Common myeloid progenitor, CD34-positive (primary cell): Measurements from ENCODE around the gene CHMP3.

ENCODE experiments used
- CTCF ChIA-PET: fragments of 350-600 bp; sonication (Branson Sonifier 250); formaldehyde crosslinking; loops from one replicate; lab custom pipeline; 2021; ENCODE audit warnings: antibody characterized with exemption; lab: Charles Lee
- POLR2A ChIA-PET: fragments of 350-600 bp; sonication (Branson Sonifier 250); formaldehyde crosslinking; loops from one replicate; lab custom pipeline; 2021; ENCODE audit warnings: antibody characterized with exemption; lab: Charles Lee
- DNase-seq, 3 donors: peaks; one replicate each; pipeline versions ENCODE4 v3.0.0 to v3.0.0-alpha.2; 2013
- H3K27ac ChIP-seq, 2 experiments: 1 replicate in 1 of 2; 2 replicates in 1 of 2; pipeline ENCODE4 v1.7.0; 2013; ENCODE audit warnings: inconsistent platforms in 2 of 2, low read length in 2 of 2, mild to moderate bottlenecking in 2 of 2, low read depth in 1 of 2, moderate library complexity in 1 of 2; ENCODE audit not compliant: severe bottlenecking in 2 of 2, insufficient read depth in 1 of 2, poor library complexity in 1 of 2
- H3K27me3 ChIP-seq, 5 experiments: replicated peaks in 2 of 5; 1 replicate in 3 of 5; 2 replicates in 2 of 5; pipeline versions ENCODE4 v1.6.1 to v1.7.0; 2013; ENCODE audit warnings: low read length in 4 of 5, mild to moderate bottlenecking in 2 of 5, moderate library complexity in 2 of 5, inconsistent platforms in 1 of 5; ENCODE audit not compliant: insufficient read depth in 5 of 5, control insufficient read depth in 4 of 5
- H3K36me3 ChIP-seq, 4 experiments: 1 replicate in 2 of 4; 2 replicates in 2 of 4; pipeline versions ENCODE4 v1.6.1 to v1.7.0; 2013; ENCODE audit warnings: low read length in 3 of 4, control low read depth in 1 of 4, mild to moderate bottlenecking in 1 of 4; ENCODE audit not compliant: control insufficient read depth in 4 of 4, insufficient read depth in 4 of 4
- H3K4me1 ChIP-seq, 4 experiments: 1 replicate in 3 of 4; 2 replicates in 1 of 4; pipeline versions ENCODE4 v1.6.1 to v1.7.1; 2013; ENCODE audit warnings: low read length in 3 of 4, mild to moderate bottlenecking in 3 of 4, control low read depth in 1 of 4, inconsistent platforms in 1 of 4, moderate library complexity in 1 of 4; ENCODE audit not compliant: control insufficient read depth in 4 of 4, insufficient read depth in 4 of 4; ENCODE audit errors: control extremely low read depth in 1 of 4
- H3K4me3 ChIP-seq, 7 experiments: 1 replicate in 4 of 7; 2 replicates in 3 of 7; pipeline versions ENCODE4 v1.5.1 to v1.7.0; 2013; ENCODE audit warnings: mild to moderate bottlenecking in 7 of 7, low read length in 6 of 7, moderate library complexity in 6 of 7, inconsistent platforms in 2 of 7, low read depth in 2 of 7, control low read depth in 1 of 7; ENCODE audit not compliant: insufficient read depth in 4 of 7, control insufficient read depth in 1 of 7; ENCODE audit errors: extremely low read depth in 1 of 7
- H3K9me3 ChIP-seq, 5 experiments: 1 replicate in 4 of 5; 2 replicates in 1 of 5; pipeline versions ENCODE4 v1.6.1 to v1.7.1; 2013; ENCODE audit warnings: low read length in 4 of 5, mild to moderate bottlenecking in 2 of 5, inconsistent platforms in 1 of 5, low read depth in 1 of 5, moderate library complexity in 1 of 5; ENCODE audit not compliant: control insufficient read depth in 4 of 5, insufficient read depth in 2 of 5; ENCODE audit errors: control extremely low read depth in 1 of 5
- WGBS: methylation state at CpG from one replicate; pipeline ENCODE4 v1.1.5; 2013; ENCODE audit not compliant: insufficient coverage; 5-methylcytosine and 5-hydroxymethylcytosine counted together

CHMP3 gene

GRCh38 chr2:86525421-86526340 is 37.6 kb downstream of the CHMP3 start:
- POLR2A ChIA-PET, result no interaction called here
- no peak overlapping the region for H3K4me3 ChIP-seq
- CTCF ChIA-PET, result interaction anchor here (1.6 kb wide), 1 partner anchor 90 kb away, joined by 3 read pairs; no protein-coding TSS in a partner anchor
- peaks cover 10 to 28% (median 15%) of the 10 kb centered on the region in 4 experiments for H3K36me3 ChIP-seq
- WGBS, result 100% methylated on average over 3 of the region's 11 CpGs
- H3K27me3 ChIP-seq, result no peaks in the 10 kb centered on the region
- no peak overlapping the region for H3K27ac ChIP-seq
- no peaks in the 10 kb centered on the region for H3K4me1 ChIP-seq
- peaks cover 0 to 5% (median 0%) of the 10 kb centered on the region in 5 experiments for H3K9me3 ChIP-seq
- no peak for DNase-seq

GRCh38 chr2:86523491-86523890 is 39.8 kb downstream of the CHMP3 start:
- H3K4me3 ChIP-seq, result no peak overlapping the region
- H3K9me3 ChIP-seq, result peaks cover 0 to 12% (median 5%) of the 10 kb centered on the region in 5 experiments
- WGBS, result no CpG with 5 or more reads among the region's 4 CpGs
- H3K4me1 ChIP-seq, result no peaks in the 10 kb centered on the region
- DNase-seq, result no peak
- no peaks in the 10 kb centered on the region for H3K27me3 ChIP-seq
- H3K36me3 ChIP-seq, result peaks cover 7 to 29% (median 13%) of the 10 kb centered on the region in 4 experiments
- H3K27ac ChIP-seq, result no peak overlapping the region
- ChIA-PET CTCF (no interaction called here), POLR2A (no interaction called here)

- Histone ChIP-seq H3K36me3 (peaks cover 5 to 27% (median 12%) of the 10 kb centered on the region in 4 experiments), H3K4me1 (no peaks in the 10 kb centered on the region), H3K4me3 (no peak overlapping the region), H3K27me3 (no peaks in the 10 kb centered on the region), H3K27ac (no peak overlapping the region), H3K9me3 (peaks cover 0 to 12% (median 5%) of the 10 kb centered on the region in 5 experiments)
- ChIA-PET POLR2A (no interaction called here), CTCF (no interaction called here)
- DNase-seq, result no peak
- WGBS, result 84% methylated on average over 2 of the region's 2 CpGs
Measured at GRCh38 chr2:86522711-86523110, 40.5 kb downstream of the CHMP3 start.

DNA sequence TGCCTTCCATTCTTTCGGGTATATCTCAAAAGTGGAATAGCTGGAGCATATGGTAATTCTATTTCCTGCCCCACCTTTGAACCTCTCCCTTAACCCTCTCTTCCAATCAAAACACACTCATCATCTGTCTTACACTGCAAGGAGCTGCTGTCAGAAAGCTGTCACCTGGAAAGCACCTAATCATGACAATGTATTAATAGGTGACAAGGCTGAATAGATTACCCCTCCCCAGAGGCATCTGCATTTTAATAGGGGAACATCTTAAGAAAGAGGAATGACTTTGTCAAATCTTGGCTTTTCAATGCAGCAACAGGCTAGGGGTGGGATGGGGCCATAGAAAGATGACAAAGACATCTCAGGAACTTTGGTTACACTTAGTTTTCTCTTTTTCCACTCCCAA is 41.3 kb downstream of the CHMP3 start:
- Histone ChIP-seq H3K27me3 (no peaks in the 10 kb centered on the region), H3K27ac (no peak overlapping the region), H3K36me3 (peaks cover 3 to 22% (median 10%) of the 10 kb centered on the region in 4 experiments), H3K4me1 (no peaks in the 10 kb centered on the region), H3K9me3 (peaks cover 0 to 12% (median 5%) of the 10 kb centered on the region in 5 experiments), H3K4me3 (no peak overlapping the region)
- DNase-seq, result no peak
- POLR2A ChIA-PET, result no interaction called here
- WGBS, result no CpG with 5 or more reads among the region's 1 CpG
- CTCF ChIA-PET, result no interaction called here

DNA sequence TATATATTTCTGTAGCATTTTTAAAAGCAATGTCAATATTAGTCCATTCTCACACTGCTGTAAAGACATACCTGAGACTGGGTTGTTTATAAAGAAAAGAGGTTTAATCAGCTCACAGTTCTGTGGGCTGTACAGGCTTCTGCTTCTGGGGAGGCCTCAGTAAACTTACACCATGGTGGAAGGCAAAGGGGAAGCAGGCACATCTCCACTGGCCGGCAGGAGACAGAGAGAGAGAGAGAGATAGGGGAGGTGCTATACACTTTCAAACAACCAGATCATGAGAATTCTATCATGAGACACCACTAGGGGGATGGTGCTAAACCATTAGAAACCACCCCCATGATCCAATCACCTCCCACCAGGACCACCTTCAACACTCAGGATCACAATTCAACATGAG is 43.1 kb downstream of the CHMP3 start:
- peak in 2 of 3 donors; percentile 24 to 26 for DNase-seq
- Histone ChIP-seq H3K36me3 (peaks cover 3 to 16% (median 8%) of the 10 kb centered on the region in 4 experiments), H3K4me3 (peak overlapping the region in 1 of 7 experiments; percentile 41), H3K27me3 (no peaks in the 10 kb centered on the region), H3K9me3 (peaks cover 0 to 12% (median 5%) of the 10 kb centered on the region in 5 experiments), H3K4me1 (no peaks in the 10 kb centered on the region), H3K27ac (no peak overlapping the region)
- ChIA-PET CTCF (interaction anchor here (2.3 kb wide), 1 partner anchor 102 kb away, joined by 7 read pairs; no protein-coding TSS in a partner anchor), POLR2A (no interaction called here)
- WGBS, result no CpG with 5 or more reads among the region's 1 CpG

- POLR2A ChIA-PET, result interaction anchor here (0.7 kb wide), 1 partner anchor 42 kb away, joined by 6 read pairs; no protein-coding TSS in a partner anchor
- Histone ChIP-seq H3K27ac (no peak overlapping the region), H3K36me3 (peaks cover 3 to 16% (median 7%) of the 10 kb centered on the region in 4 experiments), H3K27me3 (no peaks in the 10 kb centered on the region), H3K4me3 (no peak overlapping the region), H3K4me1 (no peaks in the 10 kb centered on the region), H3K9me3 (peaks cover 0 to 12% (median 5%) of the 10 kb centered on the region in 5 experiments)
- DNase-seq, result no peak
- CTCF ChIA-PET, result interaction anchor here (0.6 to 2.3 kb wide), 6 partner anchors 42 to 266 kb away, joined by 3 to 7 read pairs (median 4); no protein-coding TSS in a partner anchor
- WGBS, result no CpG with 5 or more reads among the region's 1 CpG
Measured at GRCh38 chr2:86519349-86519748, 43.9 kb downstream of the CHMP3 start.

DNA sequence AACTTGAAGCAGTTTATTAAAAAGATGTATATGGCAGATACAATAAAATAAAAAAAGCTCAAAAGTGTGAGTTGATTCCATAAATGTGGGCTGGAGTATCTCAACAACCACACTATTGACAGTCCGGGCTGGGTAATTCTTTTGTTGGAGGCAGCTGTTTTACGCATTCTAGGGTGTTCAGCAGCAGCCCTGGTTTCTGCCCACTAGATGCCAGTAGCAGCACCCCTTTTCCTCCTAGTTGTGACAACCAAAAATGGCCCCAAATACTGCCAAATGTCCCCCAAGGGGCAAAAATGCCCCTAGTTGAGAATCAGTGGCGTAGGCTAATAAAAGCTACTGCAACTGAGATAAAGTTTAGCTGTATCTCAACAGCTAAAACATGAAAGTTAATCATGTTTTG is 44.8 kb downstream of the CHMP3 start:
- DNase-seq, result peak; percentile 56 to 74 (median 70)
- WGBS, result 92% methylated on average over 2 of the region's 3 CpGs
- H3K27ac ChIP-seq, result no peak overlapping the region
- H3K27me3 ChIP-seq, result no peaks in the 10 kb centered on the region
- POLR2A ChIA-PET, result no interaction called here
- H3K9me3 ChIP-seq, result peaks cover 0 to 12% (median 5%) of the 10 kb centered on the region in 5 experiments
- peaks cover 3 to 16% (median 7%) of the 10 kb centered on the region in 4 experiments for H3K36me3 ChIP-seq
- no peaks in the 10 kb centered on the region for H3K4me1 ChIP-seq
- CTCF ChIA-PET, result interaction anchor here (0.8 to 2.3 kb wide), 9 partner anchors 13 to 267 kb away, joined by 3 to 7 read pairs (median 4); no protein-coding TSS in a partner anchor
- H3K4me3 ChIP-seq, result no peak overlapping the region
